Activated CD8-positive, alpha-beta memory T cell treated with anti-CD3 and anti-CD28 coated beads for 4 hours (primary cell): Measurements from ENCODE around the gene FRA10AC1.

Source experiments
- DNase-seq, 2 donors: peaks; one replicate each; pipeline ENCODE4 v3.0.0-alpha.2; 2020; ENCODE audit warnings: low read depth in 2 of 2

The FRA10AC1 gene

GRCh38 chr10:93702210-93703001 is at the start of gene FRA10AC1:
FRA10AC1 (minus strand) TSS chr10:93702592; CDS start chr10:93700106, 2,486 bp downstream.
- peak; percentile 79 to 83 for DNase-seq

GRCh38 chr10:93751832-93752231 is 49.4 kb upstream of the FRA10AC1 start:
- no peak for DNase-seq

- no peak for DNase-seq
Measured at GRCh38 chr10:93751124-93751523, 48.7 kb upstream of the FRA10AC1 start.

- no peak for DNase-seq
Measured at GRCh38 chr10:93749218-93749799, 46.9 kb upstream of the FRA10AC1 start.

- no peak for DNase-seq
Measured at GRCh38 chr10:93746844-93747284, 44.5 kb upstream of the FRA10AC1 start.

GRCh38 chr10:93745408-93746065 is 43.1 kb upstream of the FRA10AC1 start:
- no peak for DNase-seq

GRCh38 chr10:93742633-93743349 is 40.4 kb upstream of the FRA10AC1 start:
- DNase-seq, result no peak

GRCh38 chr10:93741367-93741766 is 39.0 kb upstream of the FRA10AC1 start:
- no peak for DNase-seq

- no peak for DNase-seq
Measured at GRCh38 chr10:93726024-93726423, 23.6 kb upstream of the FRA10AC1 start.

GRCh38 chr10:93723153-93723552 is 20.8 kb upstream of the FRA10AC1 start:
- DNase-seq, result no peak

- no peak for DNase-seq
Measured at GRCh38 chr10:93722550-93722949, 20.2 kb upstream of the FRA10AC1 start.

- no peak for DNase-seq
Measured at GRCh38 chr10:93719901-93720300, 17.5 kb upstream of the FRA10AC1 start.

- no peak for DNase-seq
Measured at GRCh38 chr10:93718937-93719725, 16.7 kb upstream of the FRA10AC1 start.

GRCh38 chr10:93716766-93717165 is 14.4 kb upstream of the FRA10AC1 start:
- DNase-seq, result no peak

- no peak for DNase-seq
Measured at GRCh38 chr10:93715345-93715744, 13.0 kb upstream of the FRA10AC1 start.

- DNase-seq, result no peak
Measured at GRCh38 chr10:93712593-93712992, 10.2 kb upstream of the FRA10AC1 start.

- no peak for DNase-seq
Measured at GRCh38 chr10:93711891-93712290, 9.5 kb upstream of the FRA10AC1 start.

GRCh38 chr10:93710333-93710909 is 8.0 kb upstream of the FRA10AC1 start:
- no peak for DNase-seq

- no peak for DNase-seq
Measured at GRCh38 chr10:93707623-93708022, 5.2 kb upstream of the FRA10AC1 start.

GRCh38 chr10:93704451-93704850 is 2.1 kb upstream of the FRA10AC1 start:
- no peak for DNase-seq

GRCh38 chr10:93703841-93704240 is 1.4 kb upstream of the FRA10AC1 start:
- DNase-seq, result no peak
